GM19467 (cell line): ENCODE results near the gene SLC16A7.

Source experiments
- ATAC-seq: cut with Tn5 transposase; IDR thresholded peaks from one replicate; pipeline ENCODE4 v1.9.1; 2021; ENCODE audit warnings: mild to moderate bottlenecking, moderate library complexity; ENCODE audit not compliant: unreplicated experiment

SLC16A7 gene

GRCh38 chr12:59665701-59666100, 69.9 kb downstream of the SLC16A7 start:
- no peak for ATAC-seq

GRCh38 chr12:59668674-59669073, 72.8 kb downstream of the SLC16A7 start:
- ATAC-seq, result no peak

- no peak for ATAC-seq
Observed at GRCh38 chr12:59672273-59672672, 76.4 kb downstream of the SLC16A7 start.

GRCh38 chr12:59675461-59675860, 79.6 kb downstream of the SLC16A7 start:
- no peak for ATAC-seq

GRCh38 chr12:59677857-59678256, 82.0 kb downstream of the SLC16A7 start:
- no peak for ATAC-seq

- ATAC-seq, result no peak
Observed at GRCh38 chr12:59678759-59679411, 83.1 kb downstream of the SLC16A7 start.

GRCh38 chr12:59689776-59690175, 93.9 kb downstream of the SLC16A7 start:
- no peak for ATAC-seq

- ATAC-seq, result no peak
Observed at GRCh38 chr12:59695379-59695778, 99.5 kb downstream of the SLC16A7 start.

GRCh38 chr12:59698600-59698999, 102.8 kb downstream of the SLC16A7 start:
- no peak for ATAC-seq

- ATAC-seq, result no peak
Observed at GRCh38 chr12:59699421-59700152, 103.8 kb downstream of the SLC16A7 start.

GRCh38 chr12:59700153-59700450, 104.3 kb downstream of the SLC16A7 start:
- no peak for ATAC-seq

- ATAC-seq, result no peak
Observed at GRCh38 chr12:59708064-59708463, 112.2 kb downstream of the SLC16A7 start.

GRCh38 chr12:59708484-59708883, 112.7 kb downstream of the SLC16A7 start:
- ATAC-seq, result no peak

GRCh38 chr12:59710004-59710628, 114.3 kb downstream of the SLC16A7 start:
- ATAC-seq, result no peak

- no peak for ATAC-seq
Observed at GRCh38 chr12:59710964-59711363, 115.1 kb downstream of the SLC16A7 start.

GRCh38 chr12:59715434-59715833, 119.6 kb downstream of the SLC16A7 start:
- ATAC-seq, result no peak

- no peak for ATAC-seq
Observed at GRCh38 chr12:59716043-59716442, 120.2 kb downstream of the SLC16A7 start.

GRCh38 chr12:59717436-59717835, 121.6 kb downstream of the SLC16A7 start:
- ATAC-seq, result no peak

GRCh38 chr12:59719701-59720100, 123.9 kb downstream of the SLC16A7 start:
- ATAC-seq, result no peak

GRCh38 chr12:59723520-59723919, 127.7 kb downstream of the SLC16A7 start:
- no peak for ATAC-seq

GRCh38 chr12:59724011-59724695, 128.3 kb downstream of the SLC16A7 start:
- no peak for ATAC-seq

GRCh38 chr12:59733200-59733599, 137.4 kb downstream of the SLC16A7 start:
- ATAC-seq, result no peak
